Astrocyte (in vitro differentiated cells and primary cell): ENCODE measurements around the gene CRYBG1. TPM values are rescaled to one million over a fixed set of nuclear protein-coding genes. Genes with fewer than 3 reads are reported as not detected.
A peak's percentile ranks its signal among the peaks of the same experiment; 100 is the strongest.

Experiments used
- DNase-seq: peaks from one replicate; pipeline ENCODE4 v3.0.0-alpha.2; 2010; ENCODE audit warnings: low read depth
- FAIRE-seq: peaks from 2 replicates; lab custom pipeline; 2011; peaks lifted over from hg19 to GRCh38; lab: Jason Lieb, UNC
- H2AFZ ChIP-seq: 2 replicates; pipeline ENCODE4 v1.6.0; 2012; ENCODE audit warnings: low read depth, low read length, inconsistent platforms
- H3K27ac ChIP-seq: 2 replicates; pipeline ENCODE4 v1.5.1; 2011; ENCODE audit warnings: low read depth, low read length, inconsistent platforms
- H3K27me3 ChIP-seq: 2 replicates; pipeline ENCODE4 v1.6.0; 2011; ENCODE audit warnings: low read length, inconsistent platforms; ENCODE audit not compliant: insufficient read depth
- H3K36me3 ChIP-seq: 2 replicates; pipeline ENCODE4 v1.5.1; 2011; ENCODE audit warnings: low read length, inconsistent platforms; ENCODE audit not compliant: insufficient read depth
- H3K4me1 ChIP-seq: 2 replicates; pipeline ENCODE4 v1.5.1; 2011; ENCODE audit warnings: low read length, inconsistent platforms; ENCODE audit not compliant: insufficient read depth
- H3K4me2 ChIP-seq: 2 replicates; pipeline ENCODE4 v1.6.0; 2012; ENCODE audit warnings: low read length, inconsistent platforms
- H3K4me3 ChIP-seq: 2 replicates; pipeline ENCODE4 v1.5.1; 2011; ENCODE audit warnings: low read depth, mild to moderate bottlenecking, low read length, inconsistent platforms; ENCODE audit not compliant: insufficient read depth
- H3K79me2 ChIP-seq: 2 replicates; pipeline ENCODE4 v1.6.0; 2012; ENCODE audit warnings: mild to moderate bottlenecking, low read length, inconsistent platforms; ENCODE audit not compliant: insufficient read depth
- H3K9ac ChIP-seq: 2 replicates; pipeline ENCODE4 v1.6.0; 2012; ENCODE audit warnings: mild to moderate bottlenecking, low read length, inconsistent platforms
- H3K9me3 ChIP-seq: 2 replicates; pipeline ENCODE4 v1.5.1; 2012; ENCODE audit warnings: low read depth, mild to moderate bottlenecking, low read length, inconsistent platforms; ENCODE audit not compliant: insufficient read depth
- H4K20me1 ChIP-seq: 2 replicates; pipeline ENCODE4 v1.6.0; 2012; ENCODE audit warnings: low read length, inconsistent platforms; ENCODE audit not compliant: insufficient read depth
- H3K27ac Mint-ChIP-seq: one replicate; pipeline ENCODE4 v1.8.0; 2021; ENCODE audit warnings: mild to moderate bottlenecking, mixed read lengths; ENCODE audit not compliant: unreplicated experiment
- H3K27me3 Mint-ChIP-seq: one replicate; pipeline ENCODE4 v1.8.0; 2021; ENCODE audit warnings: low read depth, mixed read lengths; ENCODE audit not compliant: unreplicated experiment
- H3K36me3 Mint-ChIP-seq: one replicate; pipeline ENCODE4 v1.8.0; 2021; ENCODE audit warnings: low read depth, mixed read lengths; ENCODE audit not compliant: unreplicated experiment
- H3K4me1 Mint-ChIP-seq: one replicate; pipeline ENCODE4 v1.8.0; 2021; ENCODE audit warnings: low read depth, mixed read lengths; ENCODE audit not compliant: unreplicated experiment
- H3K4me3 Mint-ChIP-seq: one replicate; pipeline ENCODE4 v1.8.0; 2021; ENCODE audit warnings: mild to moderate bottlenecking, moderate library complexity, mixed read lengths; ENCODE audit not compliant: unreplicated experiment
- H3K9me3 Mint-ChIP-seq: one replicate; pipeline ENCODE4 v1.8.0; 2021; ENCODE audit warnings: mild to moderate bottlenecking, mixed read lengths; ENCODE audit not compliant: unreplicated experiment
- EZH2 ChIP-seq: IDR thresholded peaks from 2 replicates; pipeline ENCODE4 v1.6.1; 2012; ENCODE audit warnings: mild to moderate bottlenecking, low read length, inconsistent platforms; ENCODE audit not compliant: insufficient read depth
- total RNA-seq: library from RNA; stranded (reverse); gene quantifications from 2 replicates; pipeline ENCODE4 v1.2.1, GENCODE V29; 2021
- TF ChIP-seq, protein P1 (sequence below): IDR thresholded peaks from 2 replicates; pipeline ENCODE4 v1.5.1; 2011; ENCODE audit warnings: low read depth, mild to moderate bottlenecking, inconsistent platforms, low read length, moderate library complexity; ENCODE audit not compliant: insufficient read depth

The CRYBG1 gene
- total RNA-seq, 1 donor from 2014 or later: 0.64 TPM

DNA sequence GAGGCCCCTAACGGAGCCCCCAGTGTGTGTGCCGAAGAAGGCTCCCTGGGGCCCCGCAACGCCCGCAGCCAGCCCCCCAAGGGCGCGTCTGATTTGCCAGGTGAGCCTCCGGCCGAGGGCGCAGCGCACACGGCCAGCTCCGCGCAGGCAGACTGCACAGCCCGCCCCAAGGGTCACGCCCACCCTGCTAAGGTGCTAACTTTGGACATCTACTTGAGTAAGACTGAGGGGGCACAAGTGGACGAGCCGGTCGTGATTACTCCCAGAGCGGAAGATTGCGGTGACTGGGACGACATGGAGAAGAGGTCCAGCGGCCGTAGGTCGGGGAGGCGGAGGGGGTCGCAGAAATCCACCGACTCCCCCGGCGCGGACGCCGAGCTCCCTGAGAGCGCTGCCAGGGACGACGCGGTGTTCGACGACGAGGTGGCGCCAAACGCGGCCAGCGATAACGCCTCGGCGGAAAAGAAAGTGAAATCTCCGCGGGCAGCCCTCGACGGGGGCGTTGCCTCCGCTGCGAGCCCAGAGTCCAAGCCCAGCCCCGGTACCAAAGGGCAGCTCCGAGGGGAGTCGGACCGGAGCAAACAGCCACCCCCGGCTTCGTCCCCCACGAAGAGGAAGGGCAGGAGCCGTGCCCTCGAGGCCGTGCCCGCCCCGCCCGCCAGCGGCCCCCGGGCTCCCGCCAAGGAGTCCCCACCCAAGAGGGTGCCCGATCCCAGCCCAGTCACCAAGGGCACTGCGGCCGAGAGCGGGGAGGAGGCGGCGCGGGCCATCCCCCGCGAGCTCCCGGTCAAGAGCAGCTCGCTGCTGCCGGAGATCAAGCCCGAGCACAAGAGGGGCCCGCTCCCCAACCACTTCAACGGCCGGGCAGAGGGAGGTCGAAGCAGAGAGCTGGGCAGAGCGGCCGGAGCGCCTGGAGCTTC is 151.8 kb downstream of the CRYBG1 start:
- H3K4me3 ChIP-seq: peak overlapping the region; percentile 77
- Mint-ChIP-seq H3K4me3 (peak overlapping the region; percentile 78), H3K27me3 (peaks cover 52% of the 10 kb centered on the region), H3K9me3 (no peaks in the 10 kb centered on the region), H3K4me1 (peaks cover 8% of the 10 kb centered on the region), H3K27ac (no peak overlapping the region), H3K36me3 (peaks cover 2% of the 10 kb centered on the region)
- H3K27me3 ChIP-seq: peaks cover 33% of the 10 kb centered on the region
- FAIRE-seq (no peak), DNase-seq (no peak)
- peak overlapping the region; percentile 92 for H3K4me2 ChIP-seq
- H3K9me3 ChIP-seq: no peaks in the 10 kb centered on the region
- H3K36me3 ChIP-seq: no peaks in the 10 kb centered on the region
- peaks cover 27% of the 10 kb centered on the region for H3K4me1 ChIP-seq
- H3K27ac ChIP-seq: no peak overlapping the region
- H4K20me1 ChIP-seq: no peaks in the 10 kb centered on the region
- TF ChIP-seq, protein P1, sequence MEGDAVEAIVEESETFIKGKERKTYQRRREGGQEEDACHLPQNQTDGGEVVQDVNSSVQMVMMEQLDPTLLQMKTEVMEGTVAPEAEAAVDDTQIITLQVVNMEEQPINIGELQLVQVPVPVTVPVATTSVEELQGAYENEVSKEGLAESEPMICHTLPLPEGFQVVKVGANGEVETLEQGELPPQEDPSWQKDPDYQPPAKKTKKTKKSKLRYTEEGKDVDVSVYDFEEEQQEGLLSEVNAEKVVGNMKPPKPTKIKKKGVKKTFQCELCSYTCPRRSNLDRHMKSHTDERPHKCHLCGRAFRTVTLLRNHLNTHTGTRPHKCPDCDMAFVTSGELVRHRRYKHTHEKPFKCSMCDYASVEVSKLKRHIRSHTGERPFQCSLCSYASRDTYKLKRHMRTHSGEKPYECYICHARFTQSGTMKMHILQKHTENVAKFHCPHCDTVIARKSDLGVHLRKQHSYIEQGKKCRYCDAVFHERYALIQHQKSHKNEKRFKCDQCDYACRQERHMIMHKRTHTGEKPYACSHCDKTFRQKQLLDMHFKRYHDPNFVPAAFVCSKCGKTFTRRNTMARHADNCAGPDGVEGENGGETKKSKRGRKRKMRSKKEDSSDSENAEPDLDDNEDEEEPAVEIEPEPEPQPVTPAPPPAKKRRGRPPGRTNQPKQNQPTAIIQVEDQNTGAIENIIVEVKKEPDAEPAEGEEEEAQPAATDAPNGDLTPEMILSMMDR: no peak
- peak; percentile 44 for TF ChIP-seq EZH2
- peak overlapping the region; percentile 88 for H2AFZ ChIP-seq
- no peaks in the 10 kb centered on the region for H3K79me2 ChIP-seq
- H3K9ac ChIP-seq: peak overlapping the region; percentile 75

DNA sequence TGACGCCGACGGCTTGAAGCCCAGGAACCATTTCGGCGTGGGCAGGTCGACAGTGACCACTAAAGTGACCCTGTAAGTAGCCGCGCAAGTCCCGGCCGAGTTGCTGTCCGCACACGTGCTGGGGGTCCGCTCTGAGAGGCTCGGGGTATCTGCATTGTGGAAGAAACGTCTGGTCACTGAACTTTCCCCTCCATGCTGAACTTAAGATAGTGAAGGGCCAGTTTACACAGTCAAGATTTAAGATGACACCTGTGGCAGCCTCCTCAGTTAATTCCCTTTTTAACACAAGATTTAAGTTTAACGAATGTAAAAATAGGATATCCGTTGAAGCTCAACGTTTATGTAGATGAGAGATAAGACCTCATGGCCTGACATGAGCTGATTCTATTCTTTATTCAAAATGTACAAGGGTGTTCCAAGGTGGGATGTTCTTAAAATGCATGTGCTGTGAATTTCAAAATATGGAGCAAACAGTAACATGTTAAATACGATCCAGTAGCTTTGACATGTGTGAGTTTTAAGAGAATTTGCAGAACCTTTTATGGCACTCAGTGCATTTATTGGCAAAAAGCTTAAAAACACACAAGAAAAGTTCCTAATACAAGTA is 152.6 kb downstream of the CRYBG1 start:
- peaks cover 8% of the 10 kb centered on the region for H3K4me1 Mint-ChIP-seq
- H3K27me3 ChIP-seq: peaks cover 33% of the 10 kb centered on the region
- no peak for FAIRE-seq

More for the DNA sequence above, 152.6 kb downstream of the CRYBG1 start:
- Histone ChIP-seq H3K36me3 (no peaks in the 10 kb centered on the region), H3K9me3 (no peaks in the 10 kb centered on the region), H3K4me1 (peaks cover 27% of the 10 kb centered on the region), H3K4me3 (peak overlapping the region; percentile 77), H3K4me2 (peak overlapping the region; percentile 92), H4K20me1 (no peaks in the 10 kb centered on the region), H3K27ac (no peak overlapping the region), H2AFZ (peak overlapping the region; percentile 88), H3K9ac (peak overlapping the region; percentile 75), H3K79me2 (no peaks in the 10 kb centered on the region)
- Mint-ChIP-seq H3K27ac (no peak overlapping the region), H3K36me3 (no peaks in the 10 kb centered on the region), H3K9me3 (no peaks in the 10 kb centered on the region), H3K4me3 (peak overlapping the region; percentile 21), H3K27me3 (peaks cover 47% of the 10 kb centered on the region)
- DNase-seq: no peak
- no peak for TF ChIP-seq EZH2
- TF ChIP-seq, protein P1: no peak
